Osteoblast (primary cell): ENCODE measurements around the gene FAM228B. TPM values are rescaled to one million over a fixed set of nuclear protein-coding genes. Genes with fewer than 3 reads are reported as not detected.
A peak's percentile ranks its signal among the peaks of the same experiment; 100 is the strongest.

ENCODE experiments used
- DNase-seq: peaks from one replicate; pipeline ENCODE4 v3.0.0; 2011; ENCODE audit warnings: low spot score, mixed read lengths; ENCODE audit not compliant: insufficient read length; ENCODE audit errors: missing footprints
- H2AFZ ChIP-seq: 2 replicates; pipeline ENCODE4 v1.6.0; 2011; ENCODE audit warnings: mild to moderate bottlenecking, low read length
- H3K27ac ChIP-seq: 2 replicates; pipeline ENCODE4 v1.5.1; 2011; ENCODE audit warnings: mild to moderate bottlenecking, low read depth, low read length, moderate library complexity
- H3K27me3 ChIP-seq: 2 replicates; pipeline ENCODE4 v1.6.0; 2012; ENCODE audit warnings: mild to moderate bottlenecking, control low read depth, inconsistent platforms, low read length, moderate library complexity; ENCODE audit not compliant: insufficient read depth
- H3K36me3 ChIP-seq: 2 replicates; pipeline ENCODE4 v1.5.1; 2011; ENCODE audit warnings: mild to moderate bottlenecking, low read length, control low read depth, moderate library complexity; ENCODE audit not compliant: insufficient read depth
- H3K4me1 ChIP-seq: 2 replicates; pipeline ENCODE4 v1.5.1; 2011; ENCODE audit warnings: mild to moderate bottlenecking, low read length, control low read depth, moderate library complexity; ENCODE audit not compliant: insufficient read depth
- H3K4me2 ChIP-seq: 2 replicates; pipeline ENCODE4 v1.6.0; 2011; ENCODE audit warnings: mild to moderate bottlenecking, low read length; ENCODE audit not compliant: insufficient read depth
- H3K4me3 ChIP-seq: fragments of 200-600 bp; sonication (generic); 3 replicates; pipeline ENCODE4 v1.5.1; 2012; ENCODE audit warnings: mild to moderate bottlenecking, low read length, inconsistent platforms; ENCODE audit not compliant: insufficient read depth
- H3K79me2 ChIP-seq: 2 replicates; pipeline ENCODE4 v1.6.0; 2012; ENCODE audit warnings: mild to moderate bottlenecking, low read length, control low read depth, inconsistent platforms; ENCODE audit not compliant: insufficient read depth
- H3K9me3 ChIP-seq: 2 replicates; pipeline ENCODE4 v1.5.1; 2011; ENCODE audit warnings: low read depth, low read length, control low read depth
- H4K20me1 ChIP-seq: 2 replicates; pipeline ENCODE4 v1.6.0; 2012; ENCODE audit warnings: mild to moderate bottlenecking, low read length, control low read depth; ENCODE audit not compliant: insufficient read depth
- CTCF ChIP-seq: IDR thresholded peaks from 2 replicates; pipeline ENCODE4 v1.5.1; 2011; ENCODE audit warnings: mild to moderate bottlenecking, low read depth, low read length, moderate library complexity; ENCODE audit errors: extremely low read depth
- total RNA-seq: library from RNA; depleted of rRNA; stranded (reverse); fragments of >200 nt; gene quantifications from 2 replicates; pipeline ENCODE4 v1.2.3, GENCODE V29; 2012

The FAM228B gene
- 11.6 and 13.8 TPM in 2 replicates for total RNA-seq

- no peak for TF ChIP-seq CTCF
- Histone ChIP-seq H2AFZ (peak within 1 kb of the TSS; percentile 96), H3K9me3 (no peaks in the 10 kb centered on the region), H3K4me2 (peak within 1 kb of the TSS; percentile 89), H3K79me2 (peaks cover 7% of the 10 kb centered on the region), H3K4me1 (peaks cover 14% of the 10 kb centered on the region), H3K4me3 (peak within 1 kb of the TSS; percentile 87), H4K20me1 (no peaks in the 10 kb centered on the region), H3K36me3 (no peaks in the 10 kb centered on the region), H3K27ac (peak within 1 kb of the TSS; percentile 87), H3K27me3 (no peaks in the 10 kb centered on the region)
- DNase-seq, result peak; percentile 96
Observed at GRCh38 chr2:24123195-24123921, at the start of gene FAM228B, which contains the start of gene PFN4. FAM228B (plus strand) TSS chr2:24123469; CDS start chr2:24124362, 893 bp downstream. PFN4 (minus strand) TSS chr2:24123334; CDS start chr2:24122535, 799 bp downstream.

- Histone ChIP-seq H3K4me2 (no peak overlapping the region), H3K27me3 (no peaks in the 10 kb centered on the region), H3K27ac (no peak overlapping the region), H2AFZ (no peak overlapping the region), H4K20me1 (peaks cover 12% of the 10 kb centered on the region), H3K4me3 (no peak overlapping the region), H3K79me2 (peaks cover 43% of the 10 kb centered on the region), H3K4me1 (peaks cover 5% of the 10 kb centered on the region), H3K9me3 (no peaks in the 10 kb centered on the region), H3K36me3 (peaks cover 25% of the 10 kb centered on the region)
- DNase-seq, result no peak
- no peak for TF ChIP-seq CTCF
Observed at GRCh38 chr2:24073816-24074215, 49.5 kb upstream of the FAM228B start.

GRCh38 chr2:24075259-24075658 lies 48.0 kb upstream of the FAM228B start:
- Histone ChIP-seq H3K27ac (peak overlapping the region; percentile 81), H3K4me2 (peak overlapping the region; percentile 74), H3K79me2 (peaks cover 43% of the 10 kb centered on the region), H3K4me3 (peak overlapping the region; percentile 87), H3K4me1 (peaks cover 5% of the 10 kb centered on the region), H3K9me3 (no peaks in the 10 kb centered on the region), H4K20me1 (peaks cover 7% of the 10 kb centered on the region), H3K27me3 (no peaks in the 10 kb centered on the region), H3K36me3 (peaks cover 25% of the 10 kb centered on the region), H2AFZ (no peak overlapping the region)
- no peak for TF ChIP-seq CTCF
- DNase-seq, result no peak
